Smooth muscle cell (in vitro differentiated cells): ENCODE data around the gene TAF11. TPM values are rescaled to one million over a fixed set of nuclear protein-coding genes. Genes with fewer than 3 reads are reported as not detected.

Experiments
- DNase-seq: peaks from one replicate; lab custom pipeline; 2025; ENCODE audit not compliant: unreplicated experiment; lab: John Stamatoyannopoulos, UW
- H2AFZ ChIP-seq: fragments of 200-600 bp; sonication (generic); 2 replicates; pipeline ENCODE4 v1.6.0; 2016; ENCODE audit warnings: antibody characterized with exemption, low read depth, mild to moderate bottlenecking
- H3F3A ChIP-seq: fragments of 200-600 bp; sonication (generic); 2 replicates; pipeline ENCODE4 v1.6.0; 2017; ENCODE audit warnings: antibody characterized with exemption, low read depth
- H3K27ac ChIP-seq: fragments of 200-600 bp; sonication (generic); 2 replicates; pipeline ENCODE4 v1.5.1; 2016; ENCODE audit warnings: low read depth, mild to moderate bottlenecking
- H3K27me3 ChIP-seq: fragments of 200-600 bp; sonication (generic); 2 replicates; pipeline ENCODE4 v1.6.1; 2016; ENCODE audit warnings: low read depth, mild to moderate bottlenecking
- H3K36me3 ChIP-seq: fragments of 200-600 bp; sonication (generic); 2 replicates; pipeline ENCODE4 v1.5.1; 2016; ENCODE audit warnings: low read depth
- H3K4me1 ChIP-seq: fragments of 200-600 bp; sonication (generic); 2 replicates; pipeline ENCODE4 v1.5.1; 2016; ENCODE audit warnings: low read depth
- H3K4me2 ChIP-seq: fragments of 200-600 bp; sonication (generic); 2 replicates; pipeline ENCODE4 v1.6.0; 2016; ENCODE audit warnings: mild to moderate bottlenecking
- H3K4me3 ChIP-seq: fragments of 200-600 bp; sonication (generic); 2 replicates; pipeline ENCODE4 v1.5.1; 2016; ENCODE audit warnings: mild to moderate bottlenecking
- H3K79me2 ChIP-seq: fragments of 200-600 bp; sonication (generic); 2 replicates; pipeline ENCODE4 v1.6.0; 2016; ENCODE audit warnings: low read depth, mild to moderate bottlenecking
- H3K9ac ChIP-seq: fragments of 200-600 bp; sonication (generic); 2 replicates; pipeline ENCODE4 v1.6.0; 2016; ENCODE audit warnings: low read depth
- H3K9me3 ChIP-seq: fragments of 200-600 bp; sonication (generic); replicated peaks from 2 replicates; pipeline ENCODE4 v1.5.1; 2016; ENCODE audit warnings: low read depth
- H4K20me1 ChIP-seq: fragments of 200-600 bp; sonication (generic); 2 replicates; pipeline ENCODE4 v1.6.0; 2016; ENCODE audit warnings: low read depth
- CTCF ChIP-seq: fragments of 200-600 bp; sonication (generic); IDR thresholded peaks from 2 replicates; pipeline ENCODE4 v1.5.1; 2017; ENCODE audit warnings: borderline replicate concordance, mild to moderate bottlenecking, antibody characterized with exemption; ENCODE audit not compliant: insufficient read depth, poor library complexity, severe bottlenecking
- whole genome bisulfite sequencing: methylation state at CpG from one replicate; pipeline ENCODE4 v1.1.7; 2016; ENCODE audit warnings: low lambda C conversion rate; 5-methylcytosine and 5-hydroxymethylcytosine counted together
- polyA plus RNA-seq: library from polyadenylated mRNA; unstranded; fragments of >200 nt; fragmentation: Nextera tagmentation; extraction: Ambion mirVana; gene quantifications from 2 replicates; pipeline ENCODE4 v1.2.1, GENCODE V29; 2016
- total RNA-seq: library from RNA; depleted of rRNA; stranded (reverse); fragments of >200 nt; gene quantifications from 2 replicates; pipeline ENCODE4 v1.2.3, GENCODE V29; 2014

TAF11 gene
- total and polyA plus RNA-seq, 2 experiments from 2014 or later: 17.2 to 35.3 TPM

DNA sequence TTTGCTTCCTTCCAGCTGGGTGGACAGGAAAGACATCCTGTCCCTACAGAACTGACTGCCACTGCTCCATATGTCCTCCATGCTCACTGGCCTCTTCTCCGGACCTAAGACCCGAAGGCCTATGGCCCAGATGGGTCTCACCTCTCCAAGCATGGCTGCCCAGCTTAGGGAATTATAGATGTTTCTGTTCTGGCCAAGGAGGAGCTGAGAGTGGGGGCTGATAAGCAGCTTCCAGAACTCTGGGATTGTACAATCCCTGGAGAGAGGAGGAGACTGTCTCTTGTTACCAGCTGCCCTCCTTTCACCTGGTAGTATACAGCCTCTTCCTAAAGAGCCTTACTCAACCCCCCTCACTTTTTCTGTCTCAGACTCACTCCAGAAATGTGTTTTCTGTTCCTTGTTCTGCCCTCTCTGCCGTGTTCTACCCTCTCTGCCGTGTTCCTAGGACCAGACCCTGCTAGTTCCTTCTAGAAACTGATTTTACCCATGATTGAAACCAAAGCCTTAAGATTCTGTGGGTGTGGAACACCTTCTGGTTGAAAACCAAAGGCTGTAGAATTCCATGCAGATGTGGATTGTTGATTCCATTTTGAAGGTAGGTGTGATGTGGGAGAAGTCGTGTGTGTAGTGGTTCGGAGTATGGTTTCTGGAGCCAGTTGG is 29.9 kb upstream of the TAF11 start:
- Histone ChIP-seq H3F3A (no peaks in the 10 kb centered on the region), H3K4me3 (no peak overlapping the region), H4K20me1 (peaks cover 86% of the 10 kb centered on the region), H3K79me2 (peaks cover 21% of the 10 kb centered on the region), H3K4me2 (no peak overlapping the region), H3K36me3 (no peaks in the 10 kb centered on the region), H3K9me3 (no peaks in the 10 kb centered on the region), H3K4me1 (peaks cover 8% of the 10 kb centered on the region), H2AFZ (no peak overlapping the region), H3K9ac (no peak overlapping the region), H3K27me3 (no peaks in the 10 kb centered on the region), H3K27ac (no peak overlapping the region)
- 96% methylated on average over 6 of the region's 6 CpGs for WGBS
- no peak for TF ChIP-seq CTCF
- DNase-seq: no peak

DNA sequence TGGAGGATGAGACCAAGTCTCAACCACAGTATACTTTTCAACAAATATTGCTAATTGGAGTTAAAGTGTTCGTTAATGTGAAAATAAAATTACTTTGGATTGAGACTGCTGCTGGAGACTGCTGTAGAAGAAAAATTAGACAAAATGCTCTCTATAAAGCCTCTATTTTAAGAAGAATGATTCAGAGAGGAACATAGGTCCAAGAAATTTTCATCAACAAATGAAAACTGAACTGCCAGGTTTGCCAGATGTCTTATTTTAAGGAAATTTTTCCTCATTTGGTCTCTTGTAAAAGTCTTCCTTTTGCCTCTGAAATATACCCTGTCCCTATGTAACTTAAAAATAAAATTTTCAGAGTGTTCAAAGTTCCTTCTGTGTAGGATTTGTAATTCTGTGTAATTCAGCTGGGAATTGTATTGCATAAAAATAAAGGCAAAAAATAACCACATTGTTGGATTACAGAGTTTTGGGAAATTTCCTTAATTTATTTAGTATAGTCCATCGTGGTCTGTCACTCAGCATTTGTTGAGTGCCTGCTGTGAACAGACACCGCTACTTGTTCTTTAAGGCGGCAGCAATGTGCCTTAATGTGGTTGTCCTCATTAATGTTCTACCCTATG is 28.6 kb upstream of the TAF11 start:
- H3K27ac ChIP-seq: no peak overlapping the region
- no peak overlapping the region for H2AFZ ChIP-seq
- H3K4me2 ChIP-seq: no peak overlapping the region
- H3K27me3 ChIP-seq: no peaks in the 10 kb centered on the region
- peaks cover 10% of the 10 kb centered on the region for H3K4me1 ChIP-seq
- no peaks in the 10 kb centered on the region for H3K36me3 ChIP-seq
- H3K9ac ChIP-seq: no peak overlapping the region
- peaks cover 90% of the 10 kb centered on the region for H4K20me1 ChIP-seq
- H3K9me3 ChIP-seq: no peaks in the 10 kb centered on the region
- peaks cover 30% of the 10 kb centered on the region for H3K79me2 ChIP-seq
- no peaks in the 10 kb centered on the region for H3F3A ChIP-seq
- DNase-seq: no peak
- no peak for TF ChIP-seq CTCF
- WGBS: 95% methylated on average over 4 of the region's 4 CpGs
- no peak overlapping the region for H3K4me3 ChIP-seq

- 96% methylated on average over 4 of the region's 4 CpGs for WGBS
- DNase-seq: no peak
- H3K9me3 ChIP-seq: no peaks in the 10 kb centered on the region
- TF ChIP-seq CTCF: no peak
- H3K4me2 ChIP-seq: no peak overlapping the region
- peaks cover 14% of the 10 kb centered on the region for H3K4me1 ChIP-seq
- peaks cover 95% of the 10 kb centered on the region for H4K20me1 ChIP-seq
- H3K4me3 ChIP-seq: no peak overlapping the region
- H3K79me2 ChIP-seq: peaks cover 38% of the 10 kb centered on the region
- H3K36me3 ChIP-seq: no peaks in the 10 kb centered on the region
- no peak overlapping the region for H2AFZ ChIP-seq
- no peaks in the 10 kb centered on the region for H3F3A ChIP-seq
- H3K27ac ChIP-seq: no peak overlapping the region
- no peaks in the 10 kb centered on the region for H3K27me3 ChIP-seq
- no peak overlapping the region for H3K9ac ChIP-seq
Observed at GRCh38 chr6:34914358-34914757, 26.5 kb upstream of the TAF11 start.
